GM06990 (cell line): ENCODE measurements around the gene ARHGAP45.

Experiments used
- DNase-seq: peaks from one replicate; pipeline ENCODE4 v3.0.0-alpha.2; 2011; ENCODE audit not compliant: insufficient read length; ENCODE audit errors: extremely low read depth
- H3K27me3 ChIP-seq: replicated peaks from 2 replicates; pipeline ENCODE4 v1.6.0; 2011; ENCODE audit warnings: low read length; ENCODE audit not compliant: control insufficient read depth, insufficient read depth
- H3K36me3 ChIP-seq: 2 replicates; pipeline ENCODE4 v1.5.1; 2011; ENCODE audit warnings: low read length; ENCODE audit not compliant: control insufficient read depth, insufficient read depth
- H3K4me3 ChIP-seq: replicated peaks from 2 replicates; pipeline ENCODE4 v1.5.1; 2011; ENCODE audit warnings: low read depth, mild to moderate bottlenecking, control low read depth, low read length
- CTCF ChIP-seq: IDR thresholded peaks from 2 replicates; pipeline ENCODE4 v1.5.1; 2011; ENCODE audit warnings: low read length, control low read depth, mild to moderate bottlenecking, inconsistent platforms; ENCODE audit not compliant: insufficient read depth, poor library complexity, severe bottlenecking

Gene ARHGAP45

GRCh38 chr19:1082928-1083816 lies 16.2 kb downstream of the ARHGAP45 start:
- Histone ChIP-seq H3K4me3 (no peak overlapping the region), H3K27me3 (no peaks in the 10 kb centered on the region), H3K36me3 (peaks cover 64% of the 10 kb centered on the region)
- no peak for DNase-seq
- no peak for TF ChIP-seq CTCF

GRCh38 chr19:1084024-1084868 lies 17.3 kb downstream of the ARHGAP45 start:
- H3K4me3 ChIP-seq: no peak overlapping the region
- DNase-seq: peak; percentile 18
- peaks cover 66% of the 10 kb centered on the region for H3K36me3 ChIP-seq
- no peaks in the 10 kb centered on the region for H3K27me3 ChIP-seq
- no peak for TF ChIP-seq CTCF

- no peak for TF ChIP-seq CTCF
- Histone ChIP-seq H3K27me3 (no peaks in the 10 kb centered on the region), H3K36me3 (peaks cover 59% of the 10 kb centered on the region), H3K4me3 (no peak overlapping the region)
- DNase-seq: no peak
These were observed 18.2 kb downstream of the ARHGAP45 start for GRCh38 chr19:1085053-1085658.

- H3K36me3 ChIP-seq: peaks cover 52% of the 10 kb centered on the region
- H3K27me3 ChIP-seq: no peaks in the 10 kb centered on the region
These were observed 18.9 kb downstream of the ARHGAP45 start for GRCh38 chr19:1085676-1086442.

More at GRCh38 chr19:1085676-1086442, 18.9 kb downstream of the ARHGAP45 start:
- H3K4me3 ChIP-seq: no peak overlapping the region
- TF ChIP-seq CTCF: no peak
- DNase-seq: peak; percentile 34
